Smooth muscle cell (in vitro differentiated cells): Measurements from ENCODE around the gene TMEM117. TPM values are rescaled to one million over a fixed set of nuclear protein-coding genes. Genes with fewer than 3 reads are reported as not detected.

ENCODE experiments used
- DNase-seq: peaks from one replicate; lab custom pipeline; 2025; ENCODE audit not compliant: unreplicated experiment; lab: John Stamatoyannopoulos, UW
- H2AFZ ChIP-seq: fragments of 200-600 bp; sonication (generic); 2 replicates; pipeline ENCODE4 v1.6.0; 2016; ENCODE audit warnings: antibody characterized with exemption, low read depth, mild to moderate bottlenecking
- H3F3A ChIP-seq: fragments of 200-600 bp; sonication (generic); 2 replicates; pipeline ENCODE4 v1.6.0; 2017; ENCODE audit warnings: antibody characterized with exemption, low read depth
- H3K27ac ChIP-seq: fragments of 200-600 bp; sonication (generic); 2 replicates; pipeline ENCODE4 v1.5.1; 2016; ENCODE audit warnings: low read depth, mild to moderate bottlenecking
- H3K27me3 ChIP-seq: fragments of 200-600 bp; sonication (generic); 2 replicates; pipeline ENCODE4 v1.6.1; 2016; ENCODE audit warnings: low read depth, mild to moderate bottlenecking
- H3K36me3 ChIP-seq: fragments of 200-600 bp; sonication (generic); 2 replicates; pipeline ENCODE4 v1.5.1; 2016; ENCODE audit warnings: low read depth
- H3K4me1 ChIP-seq: fragments of 200-600 bp; sonication (generic); 2 replicates; pipeline ENCODE4 v1.5.1; 2016; ENCODE audit warnings: low read depth
- H3K4me2 ChIP-seq: fragments of 200-600 bp; sonication (generic); 2 replicates; pipeline ENCODE4 v1.6.0; 2016; ENCODE audit warnings: mild to moderate bottlenecking
- H3K4me3 ChIP-seq: fragments of 200-600 bp; sonication (generic); 2 replicates; pipeline ENCODE4 v1.5.1; 2016; ENCODE audit warnings: mild to moderate bottlenecking
- H3K79me2 ChIP-seq: fragments of 200-600 bp; sonication (generic); 2 replicates; pipeline ENCODE4 v1.6.0; 2016; ENCODE audit warnings: low read depth, mild to moderate bottlenecking
- H3K9ac ChIP-seq: fragments of 200-600 bp; sonication (generic); 2 replicates; pipeline ENCODE4 v1.6.0; 2016; ENCODE audit warnings: low read depth
- H3K9me3 ChIP-seq: fragments of 200-600 bp; sonication (generic); replicated peaks from 2 replicates; pipeline ENCODE4 v1.5.1; 2016; ENCODE audit warnings: low read depth
- H4K20me1 ChIP-seq: fragments of 200-600 bp; sonication (generic); 2 replicates; pipeline ENCODE4 v1.6.0; 2016; ENCODE audit warnings: low read depth
- CTCF ChIP-seq: fragments of 200-600 bp; sonication (generic); IDR thresholded peaks from 2 replicates; pipeline ENCODE4 v1.5.1; 2017; ENCODE audit warnings: borderline replicate concordance, mild to moderate bottlenecking, antibody characterized with exemption; ENCODE audit not compliant: insufficient read depth, poor library complexity, severe bottlenecking
- WGBS: methylation state at CpG from one replicate; pipeline ENCODE4 v1.1.7; 2016; ENCODE audit warnings: low lambda C conversion rate; 5-methylcytosine and 5-hydroxymethylcytosine counted together
- polyA plus RNA-seq: library from polyadenylated mRNA; unstranded; fragments of >200 nt; fragmentation: Nextera tagmentation; extraction: Ambion mirVana; gene quantifications from 2 replicates; pipeline ENCODE4 v1.2.1, GENCODE V29; 2016
- total RNA-seq: library from RNA; depleted of rRNA; stranded (reverse); fragments of >200 nt; gene quantifications from 2 replicates; pipeline ENCODE4 v1.2.3, GENCODE V29; 2014

The TMEM117 gene
- total and polyA plus RNA-seq, 2 experiments from 2014 or later, result 13.0 to 38.9 TPM

- Histone ChIP-seq H3K9me3 (no peaks in the 10 kb centered on the region), H3K4me2 (no peak overlapping the region), H3K36me3 (no peaks in the 10 kb centered on the region), H3K4me1 (no peaks in the 10 kb centered on the region), H3F3A (no peaks in the 10 kb centered on the region), H4K20me1 (no peaks in the 10 kb centered on the region), H3K4me3 (no peak overlapping the region), H3K27me3 (no peaks in the 10 kb centered on the region), H3K27ac (no peak overlapping the region), H2AFZ (no peak overlapping the region), H3K79me2 (no peaks in the 10 kb centered on the region), H3K9ac (no peak overlapping the region)
- TF ChIP-seq CTCF, result no peak
- DNase-seq, result no peak
- 69% methylated on average over 1 of the region's 1 CpG for WGBS
Observed at GRCh38 chr12:44294649-44295048, 458.8 kb downstream of the TMEM117 start.

DNA sequence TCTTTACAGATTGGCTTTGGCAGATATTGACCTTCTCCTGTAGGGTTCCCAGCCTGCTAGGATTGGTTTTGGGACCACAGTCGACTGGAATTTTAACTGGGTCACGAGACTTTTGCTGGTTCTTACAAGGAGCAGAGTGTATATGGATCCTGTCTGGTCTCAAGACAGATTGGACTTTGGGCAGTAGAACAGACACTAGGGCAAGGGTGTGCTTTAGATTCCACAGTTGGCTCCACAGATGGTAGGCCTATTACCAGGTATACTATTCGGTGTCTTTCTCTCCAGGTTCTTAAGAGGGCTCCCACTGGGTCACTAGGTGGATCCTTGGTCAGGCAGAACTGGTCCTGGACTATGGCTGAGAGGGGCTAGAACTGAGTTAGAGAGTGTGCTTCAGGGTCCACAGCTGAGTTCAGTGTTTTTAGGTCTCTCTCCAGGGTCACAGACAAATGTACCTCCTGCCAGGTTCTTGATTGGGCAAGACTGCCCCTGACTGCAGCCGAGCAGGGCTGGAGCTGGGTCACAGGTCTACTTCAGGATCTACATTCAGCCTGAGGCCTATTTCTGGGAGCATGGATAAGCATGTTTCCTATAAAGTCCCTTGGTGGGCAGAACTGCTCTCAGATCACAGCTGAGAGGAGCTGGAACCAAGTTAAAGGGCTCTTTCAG is 460.2 kb downstream of the TMEM117 start:
- TF ChIP-seq CTCF, result no peak
- H3K4me3 ChIP-seq, result no peak overlapping the region
- 93% methylated on average over 4 of the region's 4 CpGs for WGBS
- no peak overlapping the region for H3K9ac ChIP-seq
- H3F3A ChIP-seq, result no peaks in the 10 kb centered on the region
- no peak overlapping the region for H2AFZ ChIP-seq
- no peak overlapping the region for H3K4me2 ChIP-seq
- no peaks in the 10 kb centered on the region for H4K20me1 ChIP-seq
- DNase-seq, result no peak
- no peaks in the 10 kb centered on the region for H3K4me1 ChIP-seq
- H3K27me3 ChIP-seq, result no peaks in the 10 kb centered on the region
- no peaks in the 10 kb centered on the region for H3K36me3 ChIP-seq
- no peaks in the 10 kb centered on the region for H3K79me2 ChIP-seq
- no peak overlapping the region for H3K27ac ChIP-seq
- no peaks in the 10 kb centered on the region for H3K9me3 ChIP-seq

GRCh38 chr12:44296624-44297197 is 460.8 kb downstream of the TMEM117 start:
- DNase-seq, result no peak
- Histone ChIP-seq H2AFZ (no peak overlapping the region), H3F3A (no peaks in the 10 kb centered on the region), H3K36me3 (no peaks in the 10 kb centered on the region), H3K4me2 (no peak overlapping the region), H3K4me1 (no peaks in the 10 kb centered on the region), H3K79me2 (no peaks in the 10 kb centered on the region), H3K27me3 (no peaks in the 10 kb centered on the region), H3K9ac (no peak overlapping the region), H3K27ac (no peak overlapping the region), H3K9me3 (no peaks in the 10 kb centered on the region), H3K4me3 (no peak overlapping the region), H4K20me1 (no peaks in the 10 kb centered on the region)
- TF ChIP-seq CTCF, result no peak
- WGBS, result 95% methylated on average over 4 of the region's 4 CpGs

DNA sequence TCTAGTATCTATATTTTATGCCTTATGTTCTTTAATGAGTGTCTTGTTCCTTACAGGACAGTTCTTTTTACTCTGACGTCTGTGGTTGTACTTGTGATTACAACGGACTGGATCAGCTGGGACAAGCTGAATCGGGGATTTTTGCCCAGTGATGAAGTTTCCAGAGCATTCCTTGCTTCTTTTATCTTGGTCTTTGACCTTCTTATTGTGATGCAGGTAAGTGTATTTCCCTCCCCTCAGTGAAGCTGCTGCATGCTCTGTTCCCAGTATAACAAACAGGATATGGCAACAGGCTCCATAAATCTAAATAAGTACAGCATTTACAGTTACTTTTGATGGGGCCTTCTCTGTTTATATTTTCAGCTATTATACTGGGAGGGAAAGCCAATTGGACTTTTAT is 463.6 kb downstream of the TMEM117 start:
- Histone ChIP-seq H3K4me2 (no peak overlapping the region), H3K27me3 (no peaks in the 10 kb centered on the region), H4K20me1 (no peaks in the 10 kb centered on the region), H3K9me3 (no peaks in the 10 kb centered on the region), H3K4me1 (no peaks in the 10 kb centered on the region), H3K4me3 (no peak overlapping the region), H2AFZ (no peak overlapping the region), H3K9ac (no peak overlapping the region), H3K79me2 (no peaks in the 10 kb centered on the region), H3F3A (no peaks in the 10 kb centered on the region), H3K36me3 (no peaks in the 10 kb centered on the region), H3K27ac (no peak overlapping the region)
- 68% methylated on average over 3 of the region's 3 CpGs for WGBS
- no peak for TF ChIP-seq CTCF
- DNase-seq, result no peak
